GM23338 (cell line): Measurements from ENCODE around the gene XPR1. TPM values are rescaled to one million over a fixed set of nuclear protein-coding genes. Genes with fewer than 3 reads are reported as not detected.
A peak's percentile ranks its signal among the peaks of the same experiment; 100 is the strongest.

Source experiments
- ATAC-seq: fragments of 200-7000 bp; cut with Tn5 transposase; 3 replicates; pipeline ENCODE4 v1.9.1; 2020
- DNase-seq: peaks from one replicate; pipeline ENCODE4 v3.0.0-alpha.2; 2015; ENCODE audit warnings: low spot score
- H2AFZ ChIP-seq: fragments of 200-600 bp; sonication (generic); 2 replicates; pipeline ENCODE4 v1.8.0; 2016; ENCODE audit warnings: antibody characterized with exemption, mild to moderate bottlenecking, moderate library complexity
- H3F3A ChIP-seq: fragments of 200-600 bp; sonication (generic); replicated peaks from 2 replicates; pipeline ENCODE4 v1.8.0; 2017; ENCODE audit warnings: antibody characterized with exemption, mixed run types, low read depth
- H3K27ac ChIP-seq: fragments of 200-600 bp; sonication (generic); 2 replicates; pipeline ENCODE4 v1.6.1; 2016; ENCODE audit warnings: low read depth
- H3K27me3 ChIP-seq: fragments of 200-600 bp; sonication (generic); 2 replicates; pipeline ENCODE4 v1.8.0; 2016; ENCODE audit warnings: mild to moderate bottlenecking, mixed run types, moderate library complexity; ENCODE audit not compliant: insufficient read depth
- H3K36me3 ChIP-seq: fragments of 200-600 bp; sonication (generic); 2 replicates; pipeline ENCODE4 v1.8.0; 2016; ENCODE audit warnings: mild to moderate bottlenecking; ENCODE audit not compliant: insufficient read depth
- H3K4me1 ChIP-seq: fragments of 200-600 bp; sonication (generic); 2 replicates; pipeline ENCODE4 v1.8.0; 2016; ENCODE audit warnings: mild to moderate bottlenecking, moderate library complexity; ENCODE audit not compliant: insufficient read depth
- H3K4me2 ChIP-seq: fragments of 200-600 bp; sonication (generic); 2 replicates; pipeline ENCODE4 v1.7.1; 2017; ENCODE audit warnings: mixed run types
- H3K4me3 ChIP-seq: fragments of 200-600 bp; sonication (generic); 2 replicates; pipeline ENCODE4 v1.6.1; 2016; ENCODE audit warnings: mixed run types
- H3K79me2 ChIP-seq: fragments of 200-600 bp; sonication (generic); replicated peaks from 2 replicates; pipeline ENCODE4 v1.8.0; 2017; ENCODE audit warnings: mild to moderate bottlenecking; ENCODE audit not compliant: insufficient read depth
- H3K9me2 ChIP-seq: fragments of 200-600 bp; sonication (generic); 2 replicates; pipeline ENCODE4 v1.8.0; 2017; ENCODE audit not compliant: insufficient read depth
- H4K20me1 ChIP-seq: fragments of 200-600 bp; sonication (generic); replicated peaks from 2 replicates; pipeline ENCODE4 v1.8.0; 2017; ENCODE audit warnings: mild to moderate bottlenecking; ENCODE audit not compliant: insufficient read depth
- H3K27ac Mint-ChIP-seq: 2 replicates; pipeline ENCODE4 v1.8.0; 2020; ENCODE audit warnings: inconsistent platforms, mild to moderate bottlenecking, moderate library complexity, mixed read lengths
- H3K27me3 Mint-ChIP-seq: 3 replicates; pipeline ENCODE4 v1.8.0; 2022; ENCODE audit warnings: low read depth, mild to moderate bottlenecking, moderate library complexity, mixed read lengths, inconsistent platforms; ENCODE audit not compliant: insufficient read depth, poor library complexity
- H3K36me3 Mint-ChIP-seq: 3 replicates; pipeline ENCODE4 v1.8.0; 2021; ENCODE audit warnings: low read depth, mild to moderate bottlenecking, inconsistent platforms, moderate library complexity, mixed read lengths
- H3K4me1 Mint-ChIP-seq: 3 replicates; pipeline ENCODE4 v1.8.0; 2020; ENCODE audit warnings: mild to moderate bottlenecking, inconsistent platforms, mixed read lengths
- H3K4me3 Mint-ChIP-seq: 3 replicates; pipeline ENCODE4 v1.8.0; 2021; ENCODE audit warnings: moderate library complexity, mild to moderate bottlenecking, inconsistent platforms, mixed read lengths
- H3K9me3 Mint-ChIP-seq: 3 replicates; pipeline ENCODE4 v1.8.0; 2020; ENCODE audit warnings: moderate library complexity, mild to moderate bottlenecking, inconsistent platforms, mixed read lengths
- CREB1 ChIP-seq: fragments of 250-450 bp; sonication (Bioruptor Pico); IDR thresholded peaks from 2 replicates; pipeline ENCODE4 v1.5.0; 2020; ENCODE audit warnings: low read depth, mild to moderate bottlenecking, moderate library complexity
- CTCF ChIP-seq, 2 experiments: fragments of 200-600 bp in 1 of 2; sonication (generic) in 1 of 2; conservative IDR thresholded peaks; 2 replicates each; pipeline versions ENCODE4 v1.5.1 to v1.6.1; 2016 to 2017; ENCODE audit warnings: antibody characterized with exemption in 2 of 2, low read depth in 2 of 2, mild to moderate bottlenecking in 2 of 2, moderate library complexity in 1 of 2
- EZH2phosphoT487 ChIP-seq: fragments of 200-600 bp; sonication (generic); IDR thresholded peaks from one replicate; pipeline ENCODE4 v1.8.1; 2018; ENCODE audit warnings: antibody characterized with exemption; ENCODE audit not compliant: unreplicated experiment
- JUNB ChIP-seq: IDR thresholded peaks from one replicate; pipeline ENCODE4 v1.6.1; 2016; ENCODE audit warnings: antibody characterized with exemption; ENCODE audit not compliant: unreplicated experiment
- NANOG ChIP-seq: IDR thresholded peaks from 2 replicates; pipeline ENCODE4 v1.6.1; 2016; ENCODE audit warnings: antibody characterized with exemption, borderline replicate concordance
- POLR2AphosphoS5 ChIP-seq: IDR thresholded peaks from 2 replicates; pipeline ENCODE4 v1.6.1; 2016; ENCODE audit warnings: antibody characterized with exemption, low read depth
- STAT1 ChIP-seq: IDR thresholded peaks from one replicate; pipeline ENCODE4 v1.6.1; 2016; ENCODE audit warnings: antibody characterized with exemption; ENCODE audit not compliant: unreplicated experiment
- ZNF114 ChIP-seq: fragments of 250-450 bp; sonication (Bioruptor Pico); IDR thresholded peaks from 2 replicates; pipeline ENCODE4 v1.5.0; 2020; ENCODE audit warnings: mild to moderate bottlenecking, moderate library complexity
- ZNF331 ChIP-seq: fragments of 250-450 bp; sonication (Bioruptor Pico); IDR thresholded peaks from 2 replicates; pipeline ENCODE4 v1.5.0; 2020; ENCODE audit warnings: low read depth, mild to moderate bottlenecking, moderate library complexity
- polyA plus RNA-seq: library from polyadenylated mRNA; unstranded; fragments of >200 nt; fragmentation: Nextera tagmentation; extraction: Ambion mirVana; gene quantifications from 2 replicates; pipeline ENCODE4 v1.2.1, GENCODE V29; 2016
- total RNA-seq: library from RNA; depleted of rRNA; stranded (reverse); fragments of >200 nt; shearing (Covaris generic); gene quantifications from 2 replicates; pipeline ENCODE4 v1.2.3, GENCODE V29; 2014
- TF ChIP-seq, protein P1 (sequence below): IDR thresholded peaks from one replicate; pipeline ENCODE4 v1.6.1; 2018; ENCODE audit warnings: antibody characterized with exemption; ENCODE audit not compliant: unreplicated experiment
- TF ChIP-seq, protein P2 (sequence below): IDR thresholded peaks from 2 replicates; pipeline ENCODE4 v1.6.1; 2016; ENCODE audit warnings: antibody characterized with exemption

The XPR1 gene
- total and polyA plus RNA-seq, 2 experiments from 2014 or later: 9.3 to 38.1 TPM

GRCh38 chr1:180786624-180787023 lies 154.8 kb downstream of the XPR1 start:
- Histone ChIP-seq H3K4me3 (no peak overlapping the region), H3K36me3 (no peaks in the 10 kb centered on the region), H2AFZ (no peak overlapping the region), H3F3A (no peaks in the 10 kb centered on the region), H3K4me2 (no peak overlapping the region), H3K4me1 (no peaks in the 10 kb centered on the region), H3K27me3 (no peaks in the 10 kb centered on the region), H3K79me2 (no peaks in the 10 kb centered on the region), H3K27ac (peak overlapping the region; percentile 21; the same call in 1 of the 2 replicates), H4K20me1 (no peaks in the 10 kb centered on the region; the same call in 1 of the 2 replicates), H3K9me2 (no peaks in the 10 kb centered on the region)
- Mint-ChIP-seq H3K4me3 (no peak overlapping the region), H3K27ac (no peak overlapping the region), H3K4me1 (no peaks in the 10 kb centered on the region), H3K36me3 (no peaks in the 10 kb centered on the region), H3K9me3 (no peaks in the 10 kb centered on the region), H3K27me3 (peaks cover 2% of the 10 kb centered on the region)
- DNase-seq (no peak), ATAC-seq (no peak)
- TF ChIP-seq CTCF (conservative IDR thresholded peaks at IDR 0.05; ENCODE audit: low read depth in 2 of 2) (no peak), ZNF331 (CRISPR knock-in tag) (no peak)
- TF ChIP-seq, protein P1, sequence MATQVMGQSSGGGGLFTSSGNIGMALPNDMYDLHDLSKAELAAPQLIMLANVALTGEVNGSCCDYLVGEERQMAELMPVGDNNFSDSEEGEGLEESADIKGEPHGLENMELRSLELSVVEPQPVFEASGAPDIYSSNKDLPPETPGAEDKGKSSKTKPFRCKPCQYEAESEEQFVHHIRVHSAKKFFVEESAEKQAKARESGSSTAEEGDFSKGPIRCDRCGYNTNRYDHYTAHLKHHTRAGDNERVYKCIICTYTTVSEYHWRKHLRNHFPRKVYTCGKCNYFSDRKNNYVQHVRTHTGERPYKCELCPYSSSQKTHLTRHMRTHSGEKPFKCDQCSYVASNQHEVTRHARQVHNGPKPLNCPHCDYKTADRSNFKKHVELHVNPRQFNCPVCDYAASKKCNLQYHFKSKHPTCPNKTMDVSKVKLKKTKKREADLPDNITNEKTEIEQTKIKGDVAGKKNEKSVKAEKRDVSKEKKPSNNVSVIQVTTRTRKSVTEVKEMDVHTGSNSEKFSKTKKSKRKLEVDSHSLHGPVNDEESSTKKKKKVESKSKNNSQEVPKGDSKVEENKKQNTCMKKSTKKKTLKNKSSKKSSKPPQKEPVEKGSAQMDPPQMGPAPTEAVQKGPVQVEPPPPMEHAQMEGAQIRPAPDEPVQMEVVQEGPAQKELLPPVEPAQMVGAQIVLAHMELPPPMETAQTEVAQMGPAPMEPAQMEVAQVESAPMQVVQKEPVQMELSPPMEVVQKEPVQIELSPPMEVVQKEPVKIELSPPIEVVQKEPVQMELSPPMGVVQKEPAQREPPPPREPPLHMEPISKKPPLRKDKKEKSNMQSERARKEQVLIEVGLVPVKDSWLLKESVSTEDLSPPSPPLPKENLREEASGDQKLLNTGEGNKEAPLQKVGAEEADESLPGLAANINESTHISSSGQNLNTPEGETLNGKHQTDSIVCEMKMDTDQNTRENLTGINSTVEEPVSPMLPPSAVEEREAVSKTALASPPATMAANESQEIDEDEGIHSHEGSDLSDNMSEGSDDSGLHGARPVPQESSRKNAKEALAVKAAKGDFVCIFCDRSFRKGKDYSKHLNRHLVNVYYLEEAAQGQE: no peak

DNA sequence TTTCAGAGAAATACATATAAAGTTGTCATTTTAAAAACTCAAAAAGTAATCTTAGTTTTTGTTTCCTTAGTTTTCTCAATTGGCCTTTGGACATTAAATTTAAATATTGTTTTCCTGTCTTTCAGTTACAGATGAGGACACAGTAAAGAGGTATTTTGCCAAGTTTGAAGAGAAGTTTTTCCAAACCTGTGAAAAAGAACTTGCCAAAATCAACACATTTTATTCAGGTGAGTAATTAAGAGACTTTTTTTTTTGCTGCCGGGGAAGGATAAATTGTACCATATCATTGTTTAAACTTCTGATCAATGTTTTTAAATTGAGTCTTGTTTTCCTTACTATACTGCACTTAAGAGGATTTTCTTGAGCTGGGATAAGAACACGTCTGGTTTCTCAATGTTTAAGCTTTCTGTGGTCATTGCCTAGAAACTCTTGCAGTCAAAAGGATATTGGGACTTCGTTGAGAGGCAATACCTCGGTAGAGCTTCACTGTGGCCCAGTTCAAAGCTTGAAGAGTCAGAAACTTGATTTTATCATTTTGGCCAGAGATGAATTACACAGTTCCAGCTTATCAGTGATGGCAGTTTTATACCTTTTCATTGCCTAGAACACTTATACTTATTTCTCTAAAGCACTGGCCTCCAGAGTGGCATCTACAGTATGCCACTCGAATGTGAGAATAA lies 155.9 kb downstream of the XPR1 start:
- H3K4me3 Mint-ChIP-seq: no peak overlapping the region
- TF ChIP-seq EZH2phosphoT487: no peak
- TF ChIP-seq CREB1: no peak
- no peak for TF ChIP-seq STAT1
- no peak for TF ChIP-seq ZNF114 (CRISPR knock-in tag)
- TF ChIP-seq, protein P2, sequence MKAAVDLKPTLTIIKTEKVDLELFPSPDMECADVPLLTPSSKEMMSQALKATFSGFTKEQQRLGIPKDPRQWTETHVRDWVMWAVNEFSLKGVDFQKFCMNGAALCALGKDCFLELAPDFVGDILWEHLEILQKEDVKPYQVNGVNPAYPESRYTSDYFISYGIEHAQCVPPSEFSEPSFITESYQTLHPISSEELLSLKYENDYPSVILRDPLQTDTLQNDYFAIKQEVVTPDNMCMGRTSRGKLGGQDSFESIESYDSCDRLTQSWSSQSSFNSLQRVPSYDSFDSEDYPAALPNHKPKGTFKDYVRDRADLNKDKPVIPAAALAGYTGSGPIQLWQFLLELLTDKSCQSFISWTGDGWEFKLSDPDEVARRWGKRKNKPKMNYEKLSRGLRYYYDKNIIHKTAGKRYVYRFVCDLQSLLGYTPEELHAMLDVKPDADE: no peak
- TF ChIP-seq CTCF (conservative IDR thresholded peaks at IDR 0.05; ENCODE audit: low read depth in 2 of 2): no peak
- no peak for TF ChIP-seq POLR2AphosphoS5
- TF ChIP-seq NANOG: no peak
- TF ChIP-seq JUNB: no peak

More for the DNA sequence above, 155.9 kb downstream of the XPR1 start:
- Histone ChIP-seq H4K20me1 (no peaks in the 10 kb centered on the region; the same call in 1 of the 2 replicates), H3K27me3 (no peaks in the 10 kb centered on the region), H3K79me2 (no peaks in the 10 kb centered on the region), H3K9me2 (no peaks in the 10 kb centered on the region), H3K36me3 (no peaks in the 10 kb centered on the region), H3K27ac (no peak overlapping the region), H3K4me2 (no peak overlapping the region), H2AFZ (no peak overlapping the region), H3F3A (no peaks in the 10 kb centered on the region), H3K4me3 (no peak overlapping the region), H3K4me1 (no peaks in the 10 kb centered on the region)
- DNase-seq (no peak), ATAC-seq (no peak)
- H3K27ac Mint-ChIP-seq: peak overlapping the region; percentile 7; the same call in 1 of the 2 replicates
- no peaks in the 10 kb centered on the region for H3K9me3 Mint-ChIP-seq
- peaks cover 2% of the 10 kb centered on the region for H3K27me3 Mint-ChIP-seq
- H3K4me1 Mint-ChIP-seq: no peaks in the 10 kb centered on the region
- no peaks in the 10 kb centered on the region for H3K36me3 Mint-ChIP-seq
